ENCODE measurements around the gene FILIP1. TPM values are rescaled to one million over a fixed set of nuclear protein-coding genes. Genes with fewer than 3 reads are reported as not detected.

FILIP1 gene
- total and polyA plus RNA-seq, 2 of the 8 experiments (the other 6 are each of a cell fraction or from before 2014, with no cell fraction given) = 2.4 to 5.7 TPM

DNA sequence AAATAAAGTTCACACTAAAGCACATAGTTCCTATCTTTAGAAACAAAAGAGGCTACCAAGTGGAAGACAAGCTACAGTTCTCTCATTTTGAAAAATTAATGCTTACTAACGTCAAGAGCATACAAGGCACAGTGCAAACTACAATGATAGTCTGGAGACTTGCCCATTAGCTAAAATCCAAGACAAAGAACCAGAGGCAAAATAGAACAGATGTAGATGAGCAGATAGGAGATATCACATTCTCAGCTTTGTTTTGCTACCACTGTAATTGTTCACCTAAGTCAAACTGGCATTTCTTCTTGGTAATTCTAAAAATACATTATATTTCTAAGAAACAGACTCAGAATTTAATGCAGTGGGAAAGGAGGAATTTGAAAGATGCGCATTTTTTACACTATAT is 214.2 kb downstream of the FILIP1 start:
- ChIA-PET CTCF (ENCODE audit: partially characterized antibody) (interaction anchor here (1.7 to 8.7 kb wide), 2 partner anchors 12 to 246 kb away, joined by 4 to 66 read pairs; no protein-coding TSS in a partner anchor), POLR2A (ENCODE audit: partially characterized antibody) (interaction anchor here (0.6 to 2.1 kb wide), 4 partner anchors 9 to 1763 kb away, joined by 3 to 7 read pairs (median 5); partner anchors contain the start of gene COX7A2)
- H4K8ac ChIP-seq (ENCODE audit: extremely low read depth, insufficient read depth, low read length) = no peak overlapping the region
- H3K27ac ChIP-seq (ENCODE audit: low read depth, low read length) = no peak overlapping the region; the same call in 1 of the 2 replicates
- no peak overlapping the region for H2BK20ac ChIP-seq (ENCODE audit: low read length)
- peak overlapping the region; percentile 7 to 20; a peak in 1 of 4 replicates for H3K4me2 ChIP-seq (ENCODE audit: insufficient read depth in 1 of 2, low read depth in 2 of 2, low read length in 2 of 2)
- no peak overlapping the region for H3K4ac ChIP-seq (replicated peaks; ENCODE audit: insufficient read length, low read depth, low read length)
- 75% methylated on average over 2 of the region's 2 CpGs; no CpG with 5 or more reads in 1 of the 2 experiments for WGBS, 2 experiments (ENCODE audit: extremely low coverage in 1 of 2, insufficient coverage in 1 of 2, insufficient read length in 1 of 2, insufficient replicate concordance in 2 of 2, low coverage in 1 of 2, low lambda C conversion rate in 2 of 2, missing lambda C conversion rate in 1 of 2)
- no peak overlapping the region for H4K91ac ChIP-seq (replicated peaks; ENCODE audit: insufficient read length, low read length)
- peaks cover 0 to 17% (median 8%) of the 10 kb centered on the region in 4 experiments; a peak in 3 of 7 replicates for H3K4me1 ChIP-seq (replicated peaks in 1 of 4; ENCODE audit: control insufficient read depth in 3 of 4, insufficient read depth in 4 of 4, low read length in 3 of 4)
- H3K9me3 ChIP-seq (ENCODE audit: insufficient read depth in 2 of 2, low read depth in 1 of 2, low read length in 1 of 2) = no peaks in the 10 kb centered on the region
- no peak overlapping the region for H3K23ac ChIP-seq (ENCODE audit: insufficient read length)
- H3K14ac ChIP-seq (ENCODE audit: insufficient read length) = no peak overlapping the region
- peaks cover 2 to 4% of the 10 kb centered on the region in 2 experiments for H4K20me1 ChIP-seq (replicated peaks in 1 of 2; ENCODE audit: control insufficient read depth in 1 of 2, insufficient read depth in 2 of 2, low read length in 2 of 2)
- no peak overlapping the region for H2BK12ac ChIP-seq (ENCODE audit: low read depth, low read length)
- FAIRE-seq = peak; percentile 19
- no peak for DNase-seq (ENCODE audit: low read depth in 1 of 2, low spot score in 2 of 2)
- no peak overlapping the region for H2AFZ ChIP-seq (ENCODE audit: low read length)
- no peak overlapping the region for H3K9ac ChIP-seq (replicated peaks in 1 of 4; ENCODE audit: extremely low read depth in 1 of 4, low read depth in 3 of 4, low read length in 3 of 4)
- H2AK5ac ChIP-seq (ENCODE audit: low read depth, low read length) = no peak overlapping the region
- peak overlapping the region in 1 of 4 experiments; percentile 99; a peak in 1 of 8 replicates for H3K4me3 ChIP-seq (ENCODE audit: extremely low read depth in 1 of 4, insufficient read depth in 2 of 4, low read depth in 3 of 4, low read length in 4 of 4)
- no peaks in the 10 kb centered on the region; a peak in 1 of 8 replicates for H3K36me3 ChIP-seq (ENCODE audit: control insufficient read depth in 2 of 4, insufficient read depth in 4 of 4, low read length in 3 of 4)
- H3K18ac ChIP-seq (ENCODE audit: extremely low read depth, low read length) = no peak overlapping the region
- no peaks in the 10 kb centered on the region for H3K27me3 ChIP-seq (replicated peaks in 1 of 4; ENCODE audit: control insufficient read depth in 3 of 4, extremely low read depth in 1 of 4, insufficient read depth in 3 of 4, low read length in 3 of 4)
- peaks cover 3% of the 10 kb centered on the region; the same call in 1 of the 2 replicates for H3K79me1 ChIP-seq (ENCODE audit: low read depth, low read length)
- no peak overlapping the region for H4K5ac ChIP-seq (ENCODE audit: insufficient read length, low read depth, low read length)
- H2BK5ac ChIP-seq (ENCODE audit: low read depth, low read length) = no peak overlapping the region
- H2BK15ac ChIP-seq (ENCODE audit: low read length) = no peak overlapping the region
- no peaks in the 10 kb centered on the region for H3K23me2 ChIP-seq (ENCODE audit: low read depth, low read length)
- H3K56ac ChIP-seq (replicated peaks; ENCODE audit: insufficient read length, low read depth, low read length) = no peak overlapping the region
- H3K79me2 ChIP-seq (ENCODE audit: control insufficient read depth in 1 of 2, insufficient read depth in 2 of 2, low read length in 2 of 2) = peaks cover 31 to 98% of the 10 kb centered on the region in 2 experiments
- H2BK120ac ChIP-seq (replicated peaks; ENCODE audit: low read depth, low read length) = no peak overlapping the region
- TF ChIP-seq YY1 (IDR thresholded peaks at IDR 0.05; ENCODE audit: low read depth, low read length) = no peak
- TF ChIP-seq ATF3 (IDR thresholded peaks at IDR 0.05; ENCODE audit: insufficient read depth, low read depth, low read length) = no peak
- TF ChIP-seq, protein P1, sequence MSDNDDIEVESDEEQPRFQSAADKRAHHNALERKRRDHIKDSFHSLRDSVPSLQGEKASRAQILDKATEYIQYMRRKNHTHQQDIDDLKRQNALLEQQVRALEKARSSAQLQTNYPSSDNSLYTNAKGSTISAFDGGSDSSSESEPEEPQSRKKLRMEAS (IDR thresholded peaks at IDR 0.05) = no peak
- TF ChIP-seq USF2 (IDR thresholded peaks at IDR 0.05; ENCODE audit: low read length) = no peak
- no peak for TF ChIP-seq HDAC6 (IDR thresholded peaks at IDR 0.05; ENCODE audit: low read depth, low read length)
- no peak for TF ChIP-seq BACH1 (IDR thresholded peaks at IDR 0.05; ENCODE audit: low read length)
- no peak for TF ChIP-seq GTF2F1 (IDR thresholded peaks at IDR 0.05; ENCODE audit: borderline replicate concordance, low read depth, low read length)
- TF ChIP-seq, protein P2, sequence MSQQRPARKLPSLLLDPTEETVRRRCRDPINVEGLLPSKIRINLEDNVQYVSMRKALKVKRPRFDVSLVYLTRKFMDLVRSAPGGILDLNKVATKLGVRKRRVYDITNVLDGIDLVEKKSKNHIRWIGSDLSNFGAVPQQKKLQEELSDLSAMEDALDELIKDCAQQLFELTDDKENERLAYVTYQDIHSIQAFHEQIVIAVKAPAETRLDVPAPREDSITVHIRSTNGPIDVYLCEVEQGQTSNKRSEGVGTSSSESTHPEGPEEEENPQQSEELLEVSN (IDR thresholded peaks at IDR 0.05) = no peak
- no peak for TF ChIP-seq FOSL1 (IDR thresholded peaks at IDR 0.05; ENCODE audit: insufficient read depth, low read depth, low read length)
- TF ChIP-seq TAF7 (optimal IDR thresholded peaks at IDR 0.05; ENCODE audit: borderline replicate concordance, low read depth, low read length) = no peak
- TF ChIP-seq SP1 (IDR thresholded peaks at IDR 0.05; ENCODE audit: low read depth, low read length) = no peak

All from H1 (cell line).